ENCODE results near the gene ERC1.

Gene ERC1

GRCh38 chr12:1056390-1056789 is 65.4 kb downstream of the ERC1 start:
- peaks cover 25 to 33% of the 10 kb centered on the region in 2 donors for H3K36me3 Mint-ChIP-seq
- H3K27ac Mint-ChIP-seq, result no peak overlapping the region
- no peaks in the 10 kb centered on the region for H3K27me3 Mint-ChIP-seq
- no peak for DNase-seq
- ATAC-seq (replicated peaks), result no peak
- peaks cover 23 to 25% of the 10 kb centered on the region in 2 donors for H3K9me3 Mint-ChIP-seq
- H3K4me3 Mint-ChIP-seq, result no peak overlapping the region
- peaks cover 2 to 11% of the 10 kb centered on the region in 2 donors for H3K4me1 Mint-ChIP-seq

- Mint-ChIP-seq H3K4me1 (peaks cover 2 to 11% of the 10 kb centered on the region in 2 donors), H3K27me3 (no peaks in the 10 kb centered on the region), H3K4me3 (no peak overlapping the region), H3K36me3 (peaks cover 34 to 47% of the 10 kb centered on the region in 2 donors), H3K27ac (no peak overlapping the region), H3K9me3 (peaks cover 31 to 33% of the 10 kb centered on the region in 2 donors)
- ATAC-seq (replicated peaks), result no peak
- DNase-seq, result no peak
These were observed 67.4 kb downstream of the ERC1 start for GRCh38 chr12:1058423-1058822.

- Mint-ChIP-seq H3K36me3 (peaks cover 40 to 54% of the 10 kb centered on the region in 2 donors), H3K9me3 (peaks cover 34 to 40% of the 10 kb centered on the region in 2 donors), H3K4me3 (no peak overlapping the region), H3K27ac (no peak overlapping the region), H3K27me3 (no peaks in the 10 kb centered on the region), H3K4me1 (peaks cover 2 to 11% of the 10 kb centered on the region in 2 donors)
- ATAC-seq (replicated peaks) (no peak), DNase-seq (no peak)
These were observed 68.1 kb downstream of the ERC1 start for GRCh38 chr12:1059162-1059561.

- no peak for ATAC-seq (replicated peaks)
- H3K4me1 Mint-ChIP-seq, result peaks cover 2 to 7% of the 10 kb centered on the region in 2 donors
- peaks cover 48 to 61% of the 10 kb centered on the region in 2 donors for H3K36me3 Mint-ChIP-seq
- no peak overlapping the region for H3K27ac Mint-ChIP-seq
- H3K4me3 Mint-ChIP-seq, result no peak overlapping the region
- peaks cover 30 to 35% of the 10 kb centered on the region in 2 donors for H3K9me3 Mint-ChIP-seq
- no peak for DNase-seq
- H3K27me3 Mint-ChIP-seq, result no peaks in the 10 kb centered on the region
These were observed 72.8 kb downstream of the ERC1 start for GRCh38 chr12:1063852-1064251.

DNA sequence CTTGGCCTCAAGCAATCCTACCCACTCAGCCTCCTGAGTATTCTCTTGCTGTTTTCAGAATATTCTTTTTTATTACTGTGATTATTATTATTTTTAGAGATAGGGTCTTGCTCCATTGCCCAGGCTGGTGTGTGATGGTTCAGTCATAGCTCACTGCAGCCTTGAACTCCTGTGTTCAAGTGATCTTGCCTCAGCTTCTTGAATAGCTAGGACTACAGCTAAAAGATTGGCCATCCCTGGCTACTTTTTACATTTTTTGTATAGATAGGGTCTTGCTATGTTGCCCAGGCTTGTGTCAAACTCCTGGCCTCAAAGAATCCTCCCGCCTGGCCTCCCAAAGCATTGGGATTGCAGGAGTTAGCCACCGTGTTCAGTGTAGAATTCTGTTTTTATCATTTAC is 73.3 kb downstream of the ERC1 start:
- ATAC-seq (replicated peaks), result no peak
- no peak overlapping the region for H3K4me3 Mint-ChIP-seq
- H3K27me3 Mint-ChIP-seq, result no peaks in the 10 kb centered on the region
- no peak for DNase-seq
- no peak overlapping the region for H3K27ac Mint-ChIP-seq
- peaks cover 2 to 7% of the 10 kb centered on the region in 2 donors for H3K4me1 Mint-ChIP-seq
- peaks cover 26 to 30% of the 10 kb centered on the region in 2 donors for H3K9me3 Mint-ChIP-seq
- H3K36me3 Mint-ChIP-seq, result peaks cover 44 to 57% of the 10 kb centered on the region in 2 donors

- no peak overlapping the region for H3K27ac Mint-ChIP-seq
- H3K36me3 Mint-ChIP-seq, result peaks cover 37 to 46% of the 10 kb centered on the region in 2 donors
- DNase-seq (no peak), ATAC-seq (replicated peaks) (no peak)
- peaks cover 4 to 14% of the 10 kb centered on the region in 2 donors for H3K4me1 Mint-ChIP-seq
- H3K4me3 Mint-ChIP-seq, result no peak overlapping the region
- peaks cover 18 to 24% of the 10 kb centered on the region in 2 donors for H3K9me3 Mint-ChIP-seq
- no peaks in the 10 kb centered on the region for H3K27me3 Mint-ChIP-seq
These were observed 74.6 kb downstream of the ERC1 start for GRCh38 chr12:1065629-1066028.

DNA sequence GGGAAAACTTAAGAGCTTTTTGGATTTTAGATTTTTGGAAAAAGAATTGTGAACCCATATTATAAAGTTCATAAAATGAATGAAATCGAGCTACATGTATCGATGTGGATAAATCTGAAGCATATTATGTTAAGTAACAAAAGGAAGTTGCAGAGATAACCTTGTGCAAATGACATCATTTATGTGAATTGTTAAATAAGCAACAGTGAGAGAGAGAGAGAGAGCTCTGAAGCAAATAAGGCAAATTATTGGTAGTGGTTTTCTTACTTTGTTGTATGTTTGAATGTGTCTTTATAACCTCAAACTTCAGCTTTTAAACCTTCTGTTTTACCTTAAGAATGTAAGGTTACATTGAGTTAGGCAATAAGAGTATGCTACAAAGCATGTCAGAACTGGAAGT is 78.8 kb downstream of the ERC1 start:
- Mint-ChIP-seq H3K27ac (no peak overlapping the region), H3K27me3 (no peaks in the 10 kb centered on the region), H3K9me3 (peaks cover 2 to 5% of the 10 kb centered on the region in 2 donors), H3K36me3 (peaks cover 11% of the 10 kb centered on the region in 2 donors), H3K4me3 (no peak overlapping the region), H3K4me1 (peaks cover 7 to 14% of the 10 kb centered on the region in 2 donors)
- ATAC-seq (replicated peaks) (no peak), DNase-seq (no peak)

DNA sequence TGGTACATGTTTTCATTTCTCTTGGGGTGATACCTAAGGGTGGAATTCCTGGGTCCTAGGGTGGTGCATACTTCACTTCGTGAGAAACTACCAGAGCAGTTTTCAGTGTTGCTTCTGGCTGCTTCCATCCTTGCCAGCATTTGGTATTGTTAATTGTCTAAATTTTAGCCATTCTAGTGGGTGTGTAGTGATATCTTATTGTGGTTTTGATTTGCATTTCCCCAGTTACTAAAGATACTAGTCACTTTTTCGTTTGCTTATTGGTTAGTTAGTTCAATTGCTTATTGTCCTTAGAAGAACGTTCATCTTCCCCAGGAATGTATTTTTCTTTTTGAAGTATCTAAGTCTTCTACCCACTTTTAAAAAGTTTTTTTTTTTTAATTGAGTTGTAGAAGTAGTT is 80.2 kb downstream of the ERC1 start:
- H3K27me3 Mint-ChIP-seq, result no peaks in the 10 kb centered on the region
- H3K36me3 Mint-ChIP-seq, result peaks cover 2 to 4% of the 10 kb centered on the region in 2 donors
- H3K4me3 Mint-ChIP-seq, result no peak overlapping the region
- H3K4me1 Mint-ChIP-seq, result peaks cover 11 to 14% of the 10 kb centered on the region in 2 donors
- no peak for ATAC-seq (replicated peaks)
- H3K27ac Mint-ChIP-seq, result no peak overlapping the region
- no peak for DNase-seq
- no peaks in the 10 kb centered on the region for H3K9me3 Mint-ChIP-seq

GRCh38 chr12:1073652-1074051 is 82.6 kb downstream of the ERC1 start:
- Mint-ChIP-seq H3K9me3 (no peaks in the 10 kb centered on the region), H3K4me1 (peaks cover 11 to 14% of the 10 kb centered on the region in 2 donors), H3K36me3 (peaks cover under 1 to 4% of the 10 kb centered on the region in 2 donors), H3K27ac (no peak overlapping the region), H3K4me3 (no peak overlapping the region), H3K27me3 (no peaks in the 10 kb centered on the region)
- no peak for DNase-seq
- ATAC-seq (replicated peaks), result no peak

DNA sequence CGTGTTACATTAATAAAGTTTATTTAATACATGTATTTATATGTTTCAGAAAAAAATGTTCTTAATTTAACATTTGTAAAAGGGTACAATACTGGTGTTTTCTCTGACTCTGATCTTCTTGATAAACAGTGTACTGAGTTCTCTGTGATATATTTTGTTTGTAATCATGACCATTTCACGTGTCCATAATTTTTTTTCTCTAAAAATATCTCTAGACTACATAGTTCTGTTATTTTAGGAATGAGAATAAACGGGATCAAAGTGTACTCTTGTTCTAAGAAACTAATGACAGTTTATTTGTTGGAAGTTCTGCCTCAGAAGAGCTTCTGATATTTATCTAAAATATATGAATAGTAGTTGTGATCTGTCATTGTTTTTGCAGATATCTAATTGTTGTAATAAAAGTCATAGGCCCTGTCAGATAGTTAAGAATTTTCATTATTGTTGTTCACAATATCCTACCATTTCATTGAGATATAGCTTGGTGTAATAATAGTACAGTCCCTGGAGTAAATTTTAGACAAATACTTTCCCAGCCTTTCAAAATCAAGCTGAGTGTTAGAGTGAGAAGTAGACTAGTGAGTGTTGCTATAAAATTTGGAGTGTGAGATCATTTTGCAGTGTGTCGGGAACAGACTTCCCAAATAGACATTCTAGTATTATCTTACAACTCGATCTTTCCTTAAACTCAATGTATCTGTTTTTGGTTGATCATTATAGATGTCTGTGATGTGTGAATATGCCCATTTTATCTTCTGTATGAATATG is 86.2 kb downstream of the ERC1 start:
- Mint-ChIP-seq H3K4me3 (no peak overlapping the region), H3K36me3 (peaks cover 5 to 9% of the 10 kb centered on the region in 2 donors), H3K9me3 (peaks cover 3 to 6% of the 10 kb centered on the region in 2 donors), H3K27me3 (no peaks in the 10 kb centered on the region), H3K4me1 (peaks cover 12 to 15% of the 10 kb centered on the region in 2 donors), H3K27ac (no peak overlapping the region)
- DNase-seq, result no peak
- ATAC-seq (replicated peaks), result no peak

DNA sequence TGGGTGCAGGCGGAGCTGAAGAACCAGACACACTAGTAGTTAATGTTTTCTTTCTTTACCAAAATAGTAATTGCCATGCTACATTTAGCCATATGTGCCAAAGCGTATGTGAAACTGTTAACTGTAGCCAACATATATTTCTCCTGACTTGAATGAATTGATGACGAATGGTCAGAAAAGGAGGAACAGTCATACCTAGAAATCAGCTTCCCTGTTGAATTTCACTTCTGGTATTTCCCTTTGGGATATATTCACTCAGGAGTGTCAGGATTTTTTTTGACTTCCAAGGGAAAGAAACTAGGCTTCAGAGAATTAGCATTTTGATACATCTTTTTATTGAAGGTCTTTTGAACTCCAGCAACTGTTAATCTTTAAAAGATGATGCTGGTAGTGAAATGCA is 87.0 kb downstream of the ERC1 start:
- Mint-ChIP-seq H3K4me1 (peaks cover 12 to 15% of the 10 kb centered on the region in 2 donors), H3K27ac (no peak overlapping the region), H3K4me3 (no peak overlapping the region), H3K36me3 (peaks cover 5 to 14% of the 10 kb centered on the region in 2 donors), H3K27me3 (no peaks in the 10 kb centered on the region), H3K9me3 (peaks cover 3 to 6% of the 10 kb centered on the region in 2 donors)
- no peak for ATAC-seq (replicated peaks)
- no peak for DNase-seq

DNA sequence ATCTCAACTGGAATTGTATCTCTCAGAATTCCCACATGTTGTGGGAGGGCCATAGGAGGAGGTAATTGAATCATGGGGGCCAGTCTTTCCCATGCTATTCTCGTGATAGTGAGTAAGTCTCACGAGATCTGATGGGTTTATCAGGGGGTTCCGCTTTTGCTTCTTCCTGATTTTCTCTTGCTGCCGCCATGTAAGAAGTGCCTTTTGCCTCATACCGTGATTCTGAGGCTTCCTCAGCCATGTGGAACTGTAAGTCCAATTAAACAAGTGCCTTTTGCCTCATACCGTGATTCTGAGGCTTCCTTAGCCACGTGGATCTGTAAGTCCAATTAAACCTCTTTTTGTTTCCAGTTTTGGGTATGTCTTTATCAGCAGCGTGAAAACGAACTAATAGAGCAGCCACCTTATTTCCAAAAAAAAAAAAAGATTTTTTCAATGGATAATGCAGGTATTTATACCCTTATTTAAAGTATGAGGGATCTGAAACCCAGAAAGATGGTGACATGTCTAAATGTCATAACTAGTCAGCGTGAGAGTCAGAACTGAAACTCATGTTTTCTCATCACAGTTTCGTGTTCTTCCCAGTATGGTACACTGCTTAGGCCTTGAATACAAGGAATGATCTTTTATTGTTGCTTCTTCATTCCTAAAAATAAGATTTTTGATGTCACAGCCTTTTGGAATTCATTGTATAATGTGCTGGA is 89.6 kb downstream of the ERC1 start:
- Mint-ChIP-seq H3K27ac (peak overlapping the region; percentile 0), H3K4me1 (peaks cover 11 to 15% of the 10 kb centered on the region in 2 donors), H3K4me3 (no peak overlapping the region), H3K9me3 (peaks cover 3 to 6% of the 10 kb centered on the region in 2 donors), H3K36me3 (peaks cover 5 to 20% of the 10 kb centered on the region in 2 donors), H3K27me3 (no peaks in the 10 kb centered on the region)
- ATAC-seq (replicated peaks), result peak; percentile 69 to 79
- no peak for DNase-seq

GRCh38 chr12:1083151-1083888 is 92.3 kb downstream of the ERC1 start:
- H3K4me3 Mint-ChIP-seq, result no peak overlapping the region
- peaks cover 3 to 6% of the 10 kb centered on the region in 2 donors for H3K9me3 Mint-ChIP-seq
- ATAC-seq (replicated peaks) (no peak), DNase-seq (no peak)
- peaks cover 5 to 20% of the 10 kb centered on the region in 2 donors for H3K36me3 Mint-ChIP-seq
- H3K27me3 Mint-ChIP-seq, result no peaks in the 10 kb centered on the region
- H3K4me1 Mint-ChIP-seq, result peaks cover 11 to 15% of the 10 kb centered on the region in 2 donors
- H3K27ac Mint-ChIP-seq, result no peak overlapping the region

- no peak overlapping the region for H3K27ac Mint-ChIP-seq
- no peak overlapping the region for H3K4me3 Mint-ChIP-seq
- H3K4me1 Mint-ChIP-seq, result peaks cover 11 to 15% of the 10 kb centered on the region in 2 donors
- ATAC-seq (replicated peaks) (no peak), DNase-seq (no peak)
- no peaks in the 10 kb centered on the region for H3K27me3 Mint-ChIP-seq
- H3K9me3 Mint-ChIP-seq, result peaks cover 3 to 6% of the 10 kb centered on the region in 2 donors
- peaks cover 5 to 20% of the 10 kb centered on the region in 2 donors for H3K36me3 Mint-ChIP-seq
These were observed 92.9 kb downstream of the ERC1 start for GRCh38 chr12:1083889-1084262.

Measured in stimulated activated naive B cell treated with anti-CD40 and anti-IgM and Interleukin-4, amounts not matched to agents 10 μg/mL and 1 μg/mL and 100 μg/mL, for 72 hours (primary cell).